ENCODE results near the gene PTGER1. TPM values are rescaled to one million over a fixed set of nuclear protein-coding genes. Genes with fewer than 3 reads are reported as not detected.
A peak's percentile ranks its signal among the peaks of the same experiment; 100 is the strongest.

The PTGER1 gene
- total and polyA plus RNA-seq, 2 donors (not counting 3 experiments of a cell fraction or from before 2014, with no cell fraction given), result 0.21 to 0.40 TPM

DNA sequence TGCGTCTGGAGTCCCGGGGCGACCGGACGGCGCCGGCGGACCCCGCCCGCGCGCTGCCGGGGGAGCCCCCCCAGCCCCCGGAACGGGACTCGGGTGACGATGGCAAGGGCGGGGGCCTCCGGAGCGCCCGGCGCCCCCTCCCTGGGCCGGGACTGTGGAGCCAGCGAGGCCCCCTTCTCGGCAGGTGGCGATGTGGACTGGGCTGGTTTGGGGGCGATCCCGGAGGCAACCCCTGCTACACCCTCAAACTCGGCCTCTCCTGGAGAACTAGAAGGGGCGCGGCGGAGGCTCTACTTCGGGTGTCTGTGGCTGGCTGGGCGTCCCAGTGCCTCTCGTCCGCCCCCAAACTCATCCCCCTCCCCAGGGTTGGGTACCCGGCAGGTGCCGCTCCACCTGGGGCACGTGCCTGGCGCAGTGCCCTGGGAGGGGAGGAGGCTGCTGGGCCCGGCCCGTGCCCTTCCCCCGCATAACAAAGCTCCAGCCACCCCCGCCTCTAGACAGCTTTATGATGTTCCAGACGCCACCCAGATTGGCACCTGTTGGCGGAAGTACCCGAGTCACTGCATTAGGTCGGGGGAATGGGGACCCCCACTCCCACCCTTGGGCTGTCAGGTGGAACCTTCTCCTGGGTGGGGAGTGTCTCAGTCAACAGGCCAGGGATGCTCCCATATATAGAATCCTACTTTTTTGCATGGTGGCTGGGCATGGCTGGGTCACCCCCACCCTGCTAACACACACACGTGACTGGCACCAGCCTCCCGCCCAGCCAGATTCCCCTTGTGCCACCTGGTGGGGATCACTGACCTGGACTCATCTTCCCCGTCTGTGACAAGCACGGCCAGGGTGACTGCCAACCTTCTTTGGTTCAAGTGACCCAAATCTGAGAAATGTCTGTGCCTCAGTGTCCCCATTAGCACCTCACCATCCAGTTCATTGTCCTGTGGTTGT, 41.3 kb downstream of the PTGER1 start:
- dilution Hi-C loops (cut with MboI; ENCODE audit: extremely low pct_ligation_motif_present, low sequenced_read_pairs) (no loop called here), intact Hi-C loops (cut with micrococcal nuclease) (loop anchor here (1.0 kb wide), 2 partner anchors 28 to 38 kb away; no protein-coding TSS in a partner anchor)
- Histone ChIP-seq H3K9me3 (replicated peaks; ENCODE audit: control insufficient read depth, insufficient read depth, low read length) (no peaks in the 10 kb centered on the region), H2AFZ (ENCODE audit: low read depth, low read length) (no peak overlapping the region), H3K36me3 (ENCODE audit: control insufficient read depth in 2 of 2, extremely low read depth in 1 of 2, insufficient read depth in 2 of 2, low read length in 2 of 2) (no peaks in the 10 kb centered on the region), H3K9ac (replicated peaks; ENCODE audit: extremely low read depth, insufficient read depth, low read length) (peak overlapping the region; percentile 61), H3K79me2 (ENCODE audit: control insufficient read depth, insufficient read depth, low read length) (peaks cover 54% of the 10 kb centered on the region), H3K4me2 (ENCODE audit: insufficient read depth, low read length) (peak overlapping the region; percentile 89), H4K20me1 (replicated peaks; ENCODE audit: control insufficient read depth, extremely low read depth, insufficient read depth, low read length) (no peaks in the 10 kb centered on the region), H3K4me1 (ENCODE audit: control insufficient read depth, extremely low read depth, insufficient read depth, low read length) (peaks cover 32% of the 10 kb centered on the region), H3K27ac (ENCODE audit: insufficient read depth, low read depth, low read length) (peak overlapping the region; percentile 78), H3K27me3 (ENCODE audit: control insufficient read depth in 2 of 2, insufficient read depth in 2 of 2, low read length in 2 of 2) (peaks cover 0 to 2% of the 10 kb centered on the region in 2 experiments), H3K4me3 (replicated peaks in 1 of 3; ENCODE audit: insufficient read depth in 1 of 3, low read depth in 1 of 3, low read length in 3 of 3) (peak overlapping the region; percentile 43 to 84 (median 79)), H3K9me1 (replicated peaks; ENCODE audit: control insufficient read depth, extremely low read depth, insufficient read depth, low read length) (no peaks in the 10 kb centered on the region)
- ChIA-PET CTCF (interaction anchor here (0.7 to 1.1 kb wide), 5 partner anchors 8 to 297 kb away, joined by 3 to 4 read pairs (median 3); partner anchors contain the start of gene ASF1B), POLR2A (no interaction called here)
- TF ChIP-seq MAX (IDR thresholded peaks at IDR 0.05; ENCODE audit: insufficient read depth, insufficient read length) (no peak), CTCF (IDR thresholded peaks at IDR 0.05; ENCODE audit: extremely low read depth in 1 of 2, insufficient read depth in 1 of 2, low read depth in 1 of 2, low read length in 2 of 2) (no peak), POLR2A (IDR thresholded peaks at IDR 0.05; ENCODE audit: low read depth, low read length) (peak; percentile 13)
- DNase-seq (ENCODE audit: low read depth, low spot score) (peak; percentile 18), FAIRE-seq (peak; percentile 59)
- BruUV-seq (replicated peaks), result no TSS peak
